GM23338 (cell line): ENCODE data around the gene LPIN1. TPM values are rescaled to one million over a fixed set of nuclear protein-coding genes. Genes with fewer than 3 reads are reported as not detected.

Source experiments
- ATAC-seq: fragments of 200-7000 bp; cut with Tn5 transposase; 3 replicates; pipeline ENCODE4 v1.9.1; 2020
- DNase-seq: peaks from one replicate; pipeline ENCODE4 v3.0.0-alpha.2; 2015; ENCODE audit warnings: low spot score
- H2AFZ ChIP-seq: fragments of 200-600 bp; sonication (generic); 2 replicates; pipeline ENCODE4 v1.8.0; 2016; ENCODE audit warnings: antibody characterized with exemption, mild to moderate bottlenecking, moderate library complexity
- H3F3A ChIP-seq: fragments of 200-600 bp; sonication (generic); replicated peaks from 2 replicates; pipeline ENCODE4 v1.8.0; 2017; ENCODE audit warnings: antibody characterized with exemption, mixed run types, low read depth
- H3K27ac ChIP-seq: fragments of 200-600 bp; sonication (generic); 2 replicates; pipeline ENCODE4 v1.6.1; 2016; ENCODE audit warnings: low read depth
- H3K27me3 ChIP-seq: fragments of 200-600 bp; sonication (generic); 2 replicates; pipeline ENCODE4 v1.8.0; 2016; ENCODE audit warnings: mild to moderate bottlenecking, mixed run types, moderate library complexity; ENCODE audit not compliant: insufficient read depth
- H3K36me3 ChIP-seq: fragments of 200-600 bp; sonication (generic); 2 replicates; pipeline ENCODE4 v1.8.0; 2016; ENCODE audit warnings: mild to moderate bottlenecking; ENCODE audit not compliant: insufficient read depth
- H3K4me1 ChIP-seq: fragments of 200-600 bp; sonication (generic); 2 replicates; pipeline ENCODE4 v1.8.0; 2016; ENCODE audit warnings: mild to moderate bottlenecking, moderate library complexity; ENCODE audit not compliant: insufficient read depth
- H3K4me2 ChIP-seq: fragments of 200-600 bp; sonication (generic); 2 replicates; pipeline ENCODE4 v1.7.1; 2017; ENCODE audit warnings: mixed run types
- H3K4me3 ChIP-seq: fragments of 200-600 bp; sonication (generic); 2 replicates; pipeline ENCODE4 v1.6.1; 2016; ENCODE audit warnings: mixed run types
- H3K79me2 ChIP-seq: fragments of 200-600 bp; sonication (generic); replicated peaks from 2 replicates; pipeline ENCODE4 v1.8.0; 2017; ENCODE audit warnings: mild to moderate bottlenecking; ENCODE audit not compliant: insufficient read depth
- H3K9me2 ChIP-seq: fragments of 200-600 bp; sonication (generic); 2 replicates; pipeline ENCODE4 v1.8.0; 2017; ENCODE audit not compliant: insufficient read depth
- H4K20me1 ChIP-seq: fragments of 200-600 bp; sonication (generic); replicated peaks from 2 replicates; pipeline ENCODE4 v1.8.0; 2017; ENCODE audit warnings: mild to moderate bottlenecking; ENCODE audit not compliant: insufficient read depth
- H3K27ac Mint-ChIP-seq: 2 replicates; pipeline ENCODE4 v1.8.0; 2020; ENCODE audit warnings: inconsistent platforms, mild to moderate bottlenecking, moderate library complexity, mixed read lengths
- H3K27me3 Mint-ChIP-seq: 3 replicates; pipeline ENCODE4 v1.8.0; 2022; ENCODE audit warnings: low read depth, mild to moderate bottlenecking, moderate library complexity, mixed read lengths, inconsistent platforms; ENCODE audit not compliant: insufficient read depth, poor library complexity
- H3K36me3 Mint-ChIP-seq: 3 replicates; pipeline ENCODE4 v1.8.0; 2021; ENCODE audit warnings: low read depth, mild to moderate bottlenecking, inconsistent platforms, moderate library complexity, mixed read lengths
- H3K4me1 Mint-ChIP-seq: 3 replicates; pipeline ENCODE4 v1.8.0; 2020; ENCODE audit warnings: mild to moderate bottlenecking, inconsistent platforms, mixed read lengths
- H3K4me3 Mint-ChIP-seq: 3 replicates; pipeline ENCODE4 v1.8.0; 2021; ENCODE audit warnings: moderate library complexity, mild to moderate bottlenecking, inconsistent platforms, mixed read lengths
- H3K9me3 Mint-ChIP-seq: 3 replicates; pipeline ENCODE4 v1.8.0; 2020; ENCODE audit warnings: moderate library complexity, mild to moderate bottlenecking, inconsistent platforms, mixed read lengths
- ETS1 ChIP-seq: IDR thresholded peaks from 2 replicates; pipeline ENCODE4 v1.6.1; 2016; ENCODE audit warnings: antibody characterized with exemption
- EZH2 ChIP-seq: fragments of 200-600 bp; sonication (generic); IDR thresholded peaks from one replicate; pipeline ENCODE4 v1.8.0; 2017; ENCODE audit warnings: antibody characterized with exemption, mild to moderate bottlenecking, low read depth; ENCODE audit not compliant: unreplicated experiment
- EZH2phosphoT487 ChIP-seq: fragments of 200-600 bp; sonication (generic); IDR thresholded peaks from one replicate; pipeline ENCODE4 v1.8.1; 2018; ENCODE audit warnings: antibody characterized with exemption; ENCODE audit not compliant: unreplicated experiment
- JUNB ChIP-seq: IDR thresholded peaks from one replicate; pipeline ENCODE4 v1.6.1; 2016; ENCODE audit warnings: antibody characterized with exemption; ENCODE audit not compliant: unreplicated experiment
- STAT1 ChIP-seq: IDR thresholded peaks from one replicate; pipeline ENCODE4 v1.6.1; 2016; ENCODE audit warnings: antibody characterized with exemption; ENCODE audit not compliant: unreplicated experiment
- ZNF114 ChIP-seq: fragments of 250-450 bp; sonication (Bioruptor Pico); IDR thresholded peaks from 2 replicates; pipeline ENCODE4 v1.5.0; 2020; ENCODE audit warnings: mild to moderate bottlenecking, moderate library complexity
- ZNF331 ChIP-seq: fragments of 250-450 bp; sonication (Bioruptor Pico); IDR thresholded peaks from 2 replicates; pipeline ENCODE4 v1.5.0; 2020; ENCODE audit warnings: low read depth, mild to moderate bottlenecking, moderate library complexity
- polyA plus RNA-seq: library from polyadenylated mRNA; unstranded; fragments of >200 nt; fragmentation: Nextera tagmentation; extraction: Ambion mirVana; gene quantifications from 2 replicates; pipeline ENCODE4 v1.2.1, GENCODE V29; 2016
- total RNA-seq: library from RNA; depleted of rRNA; stranded (reverse); fragments of >200 nt; shearing (Covaris generic); gene quantifications from 2 replicates; pipeline ENCODE4 v1.2.3, GENCODE V29; 2014
- TF ChIP-seq, protein P1 (sequence below), 2 experiments: fragments of 200-600 bp in 1 of 2; sonication (generic) in 1 of 2; conservative IDR thresholded peaks; 2 replicates each; pipeline versions ENCODE4 v1.5.1 to v1.6.1; 2016 to 2017; ENCODE audit warnings: antibody characterized with exemption in 2 of 2, low read depth in 2 of 2, mild to moderate bottlenecking in 2 of 2, moderate library complexity in 1 of 2
- TF ChIP-seq, protein P2 (sequence below): fragments of 250-450 bp; sonication (Bioruptor Pico); IDR thresholded peaks from 2 replicates; pipeline ENCODE4 v1.5.0; 2020; ENCODE audit warnings: mild to moderate bottlenecking, moderate library complexity

LPIN1 gene
- total and polyA plus RNA-seq, 2 experiments from 2014 or later = 4.4 to 9.5 TPM

- no peak for ATAC-seq
- H3K36me3 Mint-ChIP-seq = peaks cover 11% of the 10 kb centered on the region; the same call in 2 of the 3 replicates
- H3K4me1 ChIP-seq = no peaks in the 10 kb centered on the region
- H3K4me2 ChIP-seq = no peak overlapping the region
- H3K9me2 ChIP-seq = no peaks in the 10 kb centered on the region
- no peak overlapping the region for H3K4me3 Mint-ChIP-seq
- DNase-seq = no peak
- no peak overlapping the region for H3K27ac ChIP-seq
- no peaks in the 10 kb centered on the region for H3K9me3 Mint-ChIP-seq
- no peaks in the 10 kb centered on the region for H3K4me1 Mint-ChIP-seq
- H3K27me3 Mint-ChIP-seq = no peaks in the 10 kb centered on the region
- no peak overlapping the region for H3K27ac Mint-ChIP-seq
- no peak overlapping the region for H3K4me3 ChIP-seq
- H2AFZ ChIP-seq = no peak overlapping the region
- H3K36me3 ChIP-seq = no peaks in the 10 kb centered on the region; the same call in 1 of the 2 replicates
- TF ChIP-seq STAT1 (no peak), EZH2phosphoT487 (no peak), ZNF331 (CRISPR knock-in tag) (no peak), EZH2 (no peak), ETS1 (no peak), ZNF114 (CRISPR knock-in tag) (no peak), JUNB (no peak)
- TF ChIP-seq, protein P1, sequence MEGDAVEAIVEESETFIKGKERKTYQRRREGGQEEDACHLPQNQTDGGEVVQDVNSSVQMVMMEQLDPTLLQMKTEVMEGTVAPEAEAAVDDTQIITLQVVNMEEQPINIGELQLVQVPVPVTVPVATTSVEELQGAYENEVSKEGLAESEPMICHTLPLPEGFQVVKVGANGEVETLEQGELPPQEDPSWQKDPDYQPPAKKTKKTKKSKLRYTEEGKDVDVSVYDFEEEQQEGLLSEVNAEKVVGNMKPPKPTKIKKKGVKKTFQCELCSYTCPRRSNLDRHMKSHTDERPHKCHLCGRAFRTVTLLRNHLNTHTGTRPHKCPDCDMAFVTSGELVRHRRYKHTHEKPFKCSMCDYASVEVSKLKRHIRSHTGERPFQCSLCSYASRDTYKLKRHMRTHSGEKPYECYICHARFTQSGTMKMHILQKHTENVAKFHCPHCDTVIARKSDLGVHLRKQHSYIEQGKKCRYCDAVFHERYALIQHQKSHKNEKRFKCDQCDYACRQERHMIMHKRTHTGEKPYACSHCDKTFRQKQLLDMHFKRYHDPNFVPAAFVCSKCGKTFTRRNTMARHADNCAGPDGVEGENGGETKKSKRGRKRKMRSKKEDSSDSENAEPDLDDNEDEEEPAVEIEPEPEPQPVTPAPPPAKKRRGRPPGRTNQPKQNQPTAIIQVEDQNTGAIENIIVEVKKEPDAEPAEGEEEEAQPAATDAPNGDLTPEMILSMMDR (conservative IDR thresholded peaks at IDR 0.05; ENCODE audit: low read depth in 2 of 2) = no peak
- TF ChIP-seq, protein P2, sequence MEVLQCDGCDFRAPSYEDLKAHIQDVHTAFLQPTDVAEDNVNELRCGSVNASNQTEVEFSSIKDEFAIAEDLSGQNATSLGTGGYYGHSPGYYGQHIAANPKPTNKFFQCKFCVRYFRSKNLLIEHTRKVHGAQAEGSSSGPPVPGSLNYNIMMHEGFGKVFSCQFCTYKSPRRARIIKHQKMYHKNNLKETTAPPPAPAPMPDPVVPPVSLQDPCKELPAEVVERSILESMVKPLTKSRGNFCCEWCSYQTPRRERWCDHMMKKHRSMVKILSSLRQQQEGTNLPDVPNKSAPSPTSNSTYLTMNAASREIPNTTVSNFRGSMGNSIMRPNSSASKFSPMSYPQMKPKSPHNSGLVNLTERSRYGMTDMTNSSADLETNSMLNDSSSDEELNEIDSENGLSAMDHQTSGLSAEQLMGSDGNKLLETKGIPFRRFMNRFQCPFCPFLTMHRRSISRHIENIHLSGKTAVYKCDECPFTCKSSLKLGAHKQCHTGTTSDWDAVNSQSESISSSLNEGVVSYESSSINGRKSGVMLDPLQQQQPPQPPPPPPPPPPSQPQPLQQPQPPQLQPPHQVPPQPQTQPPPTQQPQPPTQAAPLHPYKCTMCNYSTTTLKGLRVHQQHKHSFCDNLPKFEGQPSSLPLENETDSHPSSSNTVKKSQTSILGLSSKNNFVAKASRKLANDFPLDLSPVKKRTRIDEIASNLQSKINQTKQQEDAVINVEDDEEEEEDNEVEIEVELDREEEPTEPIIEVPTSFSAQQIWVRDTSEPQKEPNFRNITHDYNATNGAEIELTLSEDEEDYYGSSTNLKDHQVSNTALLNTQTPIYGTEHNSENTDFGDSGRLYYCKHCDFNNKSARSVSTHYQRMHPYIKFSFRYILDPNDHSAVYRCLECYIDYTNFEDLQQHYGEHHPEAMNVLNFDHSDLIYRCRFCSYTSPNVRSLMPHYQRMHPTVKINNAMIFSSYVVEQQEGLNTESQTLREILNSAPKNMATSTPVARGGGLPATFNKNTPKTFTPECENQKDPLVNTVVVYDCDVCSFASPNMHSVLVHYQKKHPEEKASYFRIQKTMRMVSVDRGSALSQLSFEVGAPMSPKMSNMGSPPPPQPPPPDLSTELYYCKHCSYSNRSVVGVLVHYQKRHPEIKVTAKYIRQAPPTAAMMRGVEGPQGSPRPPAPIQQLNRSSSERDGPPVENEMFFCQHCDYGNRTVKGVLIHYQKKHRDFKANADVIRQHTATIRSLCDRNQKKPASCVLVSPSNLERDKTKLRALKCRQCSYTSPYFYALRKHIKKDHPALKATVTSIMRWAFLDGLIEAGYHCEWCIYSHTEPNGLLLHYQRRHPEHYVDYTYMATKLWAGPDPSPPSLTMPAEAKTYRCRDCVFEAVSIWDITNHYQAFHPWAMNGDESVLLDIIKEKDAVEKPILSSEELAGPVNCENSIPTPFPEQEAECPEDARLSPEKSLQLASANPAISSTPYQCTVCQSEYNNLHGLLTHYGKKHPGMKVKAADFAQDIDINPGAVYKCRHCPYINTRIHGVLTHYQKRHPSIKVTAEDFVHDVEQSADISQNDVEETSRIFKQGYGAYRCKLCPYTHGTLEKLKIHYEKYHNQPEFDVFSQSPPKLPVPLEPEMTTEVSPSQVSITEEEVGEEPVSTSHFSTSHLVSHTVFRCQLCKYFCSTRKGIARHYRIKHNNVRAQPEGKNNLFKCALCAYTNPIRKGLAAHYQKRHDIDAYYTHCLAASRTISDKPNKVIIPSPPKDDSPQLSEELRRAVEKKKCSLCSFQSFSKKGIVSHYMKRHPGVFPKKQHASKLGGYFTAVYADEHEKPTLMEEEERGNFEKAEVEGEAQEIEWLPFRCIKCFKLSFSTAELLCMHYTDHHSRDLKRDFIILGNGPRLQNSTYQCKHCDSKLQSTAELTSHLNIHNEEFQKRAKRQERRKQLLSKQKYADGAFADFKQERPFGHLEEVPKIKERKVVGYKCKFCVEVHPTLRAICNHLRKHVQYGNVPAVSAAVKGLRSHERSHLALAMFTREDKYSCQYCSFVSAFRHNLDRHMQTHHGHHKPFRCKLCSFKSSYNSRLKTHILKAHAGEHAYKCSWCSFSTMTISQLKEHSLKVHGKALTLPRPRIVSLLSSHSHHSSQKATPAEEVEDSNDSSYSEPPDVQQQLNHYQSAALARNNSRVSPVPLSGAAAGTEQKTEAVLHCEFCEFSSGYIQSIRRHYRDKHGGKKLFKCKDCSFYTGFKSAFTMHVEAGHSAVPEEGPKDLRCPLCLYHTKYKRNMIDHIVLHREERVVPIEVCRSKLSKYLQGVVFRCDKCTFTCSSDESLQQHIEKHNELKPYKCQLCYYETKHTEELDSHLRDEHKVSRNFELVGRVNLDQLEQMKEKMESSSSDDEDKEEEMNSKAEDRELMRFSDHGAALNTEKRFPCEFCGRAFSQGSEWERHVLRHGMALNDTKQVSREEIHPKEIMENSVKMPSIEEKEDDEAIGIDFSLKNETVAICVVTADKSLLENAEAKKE (CRISPR knock-in tag) = no peak
- H3K79me2 ChIP-seq = no peaks in the 10 kb centered on the region
- H3K27me3 ChIP-seq = no peaks in the 10 kb centered on the region
- H4K20me1 ChIP-seq = no peaks in the 10 kb centered on the region
- no peaks in the 10 kb centered on the region for H3F3A ChIP-seq
Measured at GRCh38 chr2:11799826-11800225, 53.4 kb downstream of the LPIN1 start.
